ENCODE measurements around the gene VSIG8.

The VSIG8 gene

GRCh38 chr1:159829822-159830465 lies 32.5 kb downstream of the VSIG8 start:
- peak; percentile 46 to 60 for DNase-seq (ENCODE audit: low read depth in 2 of 2)

- no peak for DNase-seq (ENCODE audit: low read depth in 2 of 2)
Observed at GRCh38 chr1:159829273-159829634, 33.2 kb downstream of the VSIG8 start.

- DNase-seq (ENCODE audit: low read depth in 2 of 2) = no peak
Observed at GRCh38 chr1:159828581-159829272, 33.7 kb downstream of the VSIG8 start.

GRCh38 chr1:159828176-159828575 lies 34.3 kb downstream of the VSIG8 start:
- DNase-seq (ENCODE audit: low read depth in 2 of 2) = no peak

GRCh38 chr1:159827549-159827948 lies 34.9 kb downstream of the VSIG8 start:
- DNase-seq (ENCODE audit: low read depth in 2 of 2) = no peak

GRCh38 chr1:159827102-159827490 lies 35.4 kb downstream of the VSIG8 start:
- no peak for DNase-seq (ENCODE audit: low read depth in 2 of 2)

GRCh38 chr1:159826441-159827101 lies 35.9 kb downstream of the VSIG8 start, which contains the start of gene SLAMF8:
Gene SLAMF8, plus strand, starts transcription at chr1:159826873. Its CDS starts 26 bp downstream, at chr1:159826899.
- no peak for DNase-seq (ENCODE audit: low read depth in 2 of 2)

- DNase-seq (ENCODE audit: low read depth in 2 of 2) = no peak
Observed at GRCh38 chr1:159825564-159825963, 36.9 kb downstream of the VSIG8 start.

GRCh38 chr1:159823406-159823805 lies 39.1 kb downstream of the VSIG8 start:
- no peak for DNase-seq (ENCODE audit: low read depth in 2 of 2)

GRCh38 chr1:159821171-159821867 lies 41.1 kb downstream of the VSIG8 start:
- DNase-seq (ENCODE audit: low read depth in 2 of 2) = no peak

- DNase-seq (ENCODE audit: low read depth in 2 of 2) = no peak
Observed at GRCh38 chr1:159817276-159818041, 45.0 kb downstream of the VSIG8 start.

- no peak for DNase-seq (ENCODE audit: low read depth in 2 of 2)
Observed at GRCh38 chr1:159815926-159816325, 46.5 kb downstream of the VSIG8 start.

GRCh38 chr1:159804924-159805323 lies 57.5 kb downstream of the VSIG8 start:
- DNase-seq (ENCODE audit: low read depth in 2 of 2) = no peak

All from fibroblast of skin of left quadriceps (primary cell).